ENCODE measurements around the gene KIF17.

DNA sequence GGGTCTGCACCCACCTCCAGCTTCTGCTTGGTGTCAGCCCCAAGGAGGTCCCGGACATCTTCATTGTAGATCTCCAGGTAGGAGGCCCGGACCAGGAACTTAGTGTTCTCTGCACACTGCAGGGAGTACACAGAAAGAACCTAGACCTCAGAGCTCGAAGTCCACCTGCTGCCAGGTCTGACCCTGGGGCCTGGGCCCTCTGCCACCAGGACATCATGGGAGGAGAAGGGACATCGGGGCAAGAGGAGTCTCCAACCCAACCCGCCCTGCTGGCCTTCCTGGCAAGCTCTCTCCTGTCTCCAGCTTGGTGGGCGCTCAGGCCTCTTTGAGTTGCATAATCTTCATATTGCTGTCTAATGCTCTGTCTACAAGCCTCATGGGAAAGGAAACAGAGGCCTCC lies 4.4 kb downstream of the KIF17 start:
- TF ChIP-seq, protein P1, sequence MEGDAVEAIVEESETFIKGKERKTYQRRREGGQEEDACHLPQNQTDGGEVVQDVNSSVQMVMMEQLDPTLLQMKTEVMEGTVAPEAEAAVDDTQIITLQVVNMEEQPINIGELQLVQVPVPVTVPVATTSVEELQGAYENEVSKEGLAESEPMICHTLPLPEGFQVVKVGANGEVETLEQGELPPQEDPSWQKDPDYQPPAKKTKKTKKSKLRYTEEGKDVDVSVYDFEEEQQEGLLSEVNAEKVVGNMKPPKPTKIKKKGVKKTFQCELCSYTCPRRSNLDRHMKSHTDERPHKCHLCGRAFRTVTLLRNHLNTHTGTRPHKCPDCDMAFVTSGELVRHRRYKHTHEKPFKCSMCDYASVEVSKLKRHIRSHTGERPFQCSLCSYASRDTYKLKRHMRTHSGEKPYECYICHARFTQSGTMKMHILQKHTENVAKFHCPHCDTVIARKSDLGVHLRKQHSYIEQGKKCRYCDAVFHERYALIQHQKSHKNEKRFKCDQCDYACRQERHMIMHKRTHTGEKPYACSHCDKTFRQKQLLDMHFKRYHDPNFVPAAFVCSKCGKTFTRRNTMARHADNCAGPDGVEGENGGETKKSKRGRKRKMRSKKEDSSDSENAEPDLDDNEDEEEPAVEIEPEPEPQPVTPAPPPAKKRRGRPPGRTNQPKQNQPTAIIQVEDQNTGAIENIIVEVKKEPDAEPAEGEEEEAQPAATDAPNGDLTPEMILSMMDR (IDR thresholded peaks at IDR 0.05): no peak
- TF ChIP-seq POLR2A (IDR thresholded peaks at IDR 0.05) (no peak), EP300 (IDR thresholded peaks at IDR 0.05) (no peak)
